ENCODE results near the gene ZNF165.
"Not testable (repeated sequence)": the region's sequence is repeated elsewhere in the genome, so short reads cannot be mapped to it uniquely, and the experiment has no call there.

The ZNF165 gene

GRCh38 chr6:28118217-28118616 is 37.8 kb downstream of the ZNF165 start:
- TF ChIP-seq CTCF (conservative IDR thresholded peaks at IDR 0.05; ENCODE audit: control insufficient read depth, insufficient read depth, low read depth, low read length), result no peak
- no peak for DNase-seq (ENCODE audit: low read depth)

GRCh38 chr6:28121876-28122275 is 41.5 kb downstream of the ZNF165 start:
- no peak overlapping the region for H3K4me3 ChIP-seq (ENCODE audit: control insufficient read depth, low read depth, low read length)
- DNase-seq (ENCODE audit: low read depth), result no peak
- TF ChIP-seq CTCF (conservative IDR thresholded peaks at IDR 0.05; ENCODE audit: control insufficient read depth, insufficient read depth, low read depth, low read length), result no peak

More at GRCh38 chr6:28118217-28118616, 37.8 kb downstream of the ZNF165 start:
- no peak overlapping the region for H3K4me3 ChIP-seq (ENCODE audit: control insufficient read depth, low read depth, low read length)

- not testable (repeated sequence) for H3K4me3 ChIP-seq (ENCODE audit: control insufficient read depth, low read depth, low read length); DNase-seq (ENCODE audit: low read depth)
Measured at GRCh38 chr6:28122283-28122682, 41.9 kb downstream of the ZNF165 start.

- TF ChIP-seq CTCF (conservative IDR thresholded peaks at IDR 0.05; ENCODE audit: control insufficient read depth, insufficient read depth, low read depth, low read length), result no peak
- peak within 1 kb of the TSS; percentile 79 for H3K4me3 ChIP-seq (ENCODE audit: control insufficient read depth, low read depth, low read length)
Measured at GRCh38 chr6:28124350-28124970, 44.1 kb downstream of the ZNF165 start, which contains the start of gene ZSCAN16. Gene ZSCAN16, plus strand, starts transcription at chr6:28124609. Its CDS starts 835 bp downstream, at chr6:28125444.

GRCh38 chr6:28124971-28125353 is 44.6 kb downstream of the ZNF165 start:
- no peak for DNase-seq (ENCODE audit: low read depth)
- TF ChIP-seq CTCF (conservative IDR thresholded peaks at IDR 0.05; ENCODE audit: control insufficient read depth, insufficient read depth, low read depth, low read length), result no peak
- peak overlapping the region; percentile 79 for H3K4me3 ChIP-seq (ENCODE audit: control insufficient read depth, low read depth, low read length)

More at GRCh38 chr6:28124350-28124970, 44.1 kb downstream of the ZNF165 start, which contains the start of gene ZSCAN16:
- peak; percentile 79 for DNase-seq (ENCODE audit: low read depth)

- no peak overlapping the region for H3K4me3 ChIP-seq (ENCODE audit: control insufficient read depth, low read depth, low read length)
- no peak for DNase-seq (ENCODE audit: low read depth)
- no peak for TF ChIP-seq CTCF (conservative IDR thresholded peaks at IDR 0.05; ENCODE audit: control insufficient read depth, insufficient read depth, low read depth, low read length)
Measured at GRCh38 chr6:28125401-28125800, 45.0 kb downstream of the ZNF165 start.

GRCh38 chr6:28134015-28134414 is 53.6 kb downstream of the ZNF165 start:
- DNase-seq (ENCODE audit: low read depth), result peak; percentile 55

More at GRCh38 chr6:28134015-28134414, 53.6 kb downstream of the ZNF165 start:
- TF ChIP-seq CTCF (conservative IDR thresholded peaks at IDR 0.05; ENCODE audit: control insufficient read depth, insufficient read depth, low read depth, low read length), result peak; percentile 49
- H3K4me3 ChIP-seq (ENCODE audit: control insufficient read depth, low read depth, low read length), result no peak overlapping the region

Measured in fibroblast of mammary gland (primary cell).